NB4 (cell line): ENCODE data around the gene RIMS1.

Source experiments
- DNase-seq: peaks from one replicate; pipeline ENCODE4 v3.0.0; 2010; ENCODE audit warnings: low read depth
- H3K4me3 ChIP-seq: one replicate; pipeline ENCODE4 v1.5.1; 2011; ENCODE audit warnings: mild to moderate bottlenecking, low read depth, low read length, moderate library complexity
- CTCF ChIP-seq: IDR thresholded peaks from one replicate; pipeline ENCODE4 v1.5.1; 2012; ENCODE audit warnings: low read depth, low read length
- MAX ChIP-seq: IDR thresholded peaks from 2 replicates; pipeline ENCODE4 v1.6.1; 2011; ENCODE audit warnings: low read depth, low read length
- MYC ChIP-seq: IDR thresholded peaks from 2 replicates; pipeline ENCODE4 v1.6.1; 2011; ENCODE audit warnings: low read depth, low read length
- POLR2A ChIP-seq: IDR thresholded peaks from 2 replicates; pipeline ENCODE4 v1.6.1; 2011; ENCODE audit warnings: mild to moderate bottlenecking; ENCODE audit not compliant: insufficient read length; ENCODE audit errors: extremely low read depth

Gene RIMS1

GRCh38 chr6:72421387-72421786 is 535.0 kb downstream of the RIMS1 start:
- H3K4me3 ChIP-seq: no peak overlapping the region
- TF ChIP-seq MAX (no peak), CTCF (no peak), MYC (no peak), POLR2A (no peak)
- no peak for DNase-seq

- TF ChIP-seq MAX (no peak), MYC (no peak), CTCF (no peak), POLR2A (no peak)
- no peak for DNase-seq
Observed at GRCh38 chr6:72422171-72422570, 535.8 kb downstream of the RIMS1 start.

GRCh38 chr6:72424476-72424875 is 538.1 kb downstream of the RIMS1 start:
- TF ChIP-seq CTCF (no peak), MYC (no peak), MAX (no peak), POLR2A (no peak)
- DNase-seq: no peak
- no peak overlapping the region for H3K4me3 ChIP-seq

More at GRCh38 chr6:72422171-72422570, 535.8 kb downstream of the RIMS1 start:
- no peak overlapping the region for H3K4me3 ChIP-seq

- TF ChIP-seq CTCF: no peak
- TF ChIP-seq POLR2A: no peak
- TF ChIP-seq MYC: no peak
- no peak for TF ChIP-seq MAX
- H3K4me3 ChIP-seq: no peak overlapping the region
- DNase-seq: no peak
Observed at GRCh38 chr6:72425003-72425681, 538.8 kb downstream of the RIMS1 start.

- no peak for DNase-seq
- H3K4me3 ChIP-seq: no peak overlapping the region
- TF ChIP-seq MAX: no peak
- no peak for TF ChIP-seq MYC
- TF ChIP-seq POLR2A: no peak
- TF ChIP-seq CTCF: no peak
Observed at GRCh38 chr6:72440611-72441010, 554.3 kb downstream of the RIMS1 start.
